Measurements from ENCODE around the gene RPP40. TPM values are rescaled to one million over a fixed set of nuclear protein-coding genes. Genes with fewer than 3 reads are reported as not detected.

Gene RPP40
- total and polyA plus RNA-seq, 9 of the 15 experiments (the other 6 are each of a cell fraction or from before 2014, with no cell fraction given) = 22.6 to 114 (median 39.0) TPM

- TF ChIP-seq MGA (IDR thresholded peaks at IDR 0.05) (peak; percentile 19; the same call in 1 of the 2 replicates), PYGO2 (tag; IDR thresholded peaks at IDR 0.05) (no peak), POLR2G (IDR thresholded peaks at IDR 0.05; ENCODE audit: low read depth, low read length) (peak; percentile 53; the same call in 1 of the 2 replicates), RBFOX2 (IDR thresholded peaks at IDR 0.05; ENCODE audit: low read depth, low read length) (peak; percentile 51), L3MBTL2 (IDR thresholded peaks at IDR 0.05) (0 out of 2 replicates have a peak, but pooled peaks have one; percentile 42), ZHX1 (conservative IDR thresholded peaks at IDR 0.05; ENCODE audit: low read length) (no peak), MEF2D (tag; conservative IDR thresholded peaks at IDR 0.05; ENCODE audit: low read depth) (no peak), ZC3H4 (CRISPR knock-in tag; IDR thresholded peaks at IDR 0.05; ENCODE audit: borderline replicate concordance) (no peak), GABPB2 (CRISPR knock-in tag; conservative IDR thresholded peaks at IDR 0.05) (no peak), BRD9 (IDR thresholded peaks at IDR 0.05; ENCODE audit: low read depth, partially characterized antibody) (no peak)
Measured at GRCh38 chr6:5025911-5026819, 22.3 kb upstream of the RPP40 start (continued).

Data from K562 (cell line).